GM23248 (cell line): ENCODE data around the gene NRP1.

Experiments
- EZH2 ChIP-seq: fragments of 200-600 bp; sonication (generic); IDR thresholded peaks from 2 replicates; pipeline ENCODE4 v1.6.1; 2018; ENCODE audit warnings: antibody characterized with exemption, mild to moderate bottlenecking; ENCODE audit not compliant: insufficient read depth, poor library complexity, severe bottlenecking
- EZH2phosphoT487 ChIP-seq: fragments of 200-600 bp; sonication (generic); IDR thresholded peaks from 2 replicates; pipeline ENCODE4 v1.6.1; 2018; ENCODE audit warnings: antibody characterized with exemption, moderate library complexity, mild to moderate bottlenecking, low read depth; ENCODE audit not compliant: insufficient read depth

- TF ChIP-seq EZH2 (no peak), EZH2phosphoT487 (no peak)
Observed at GRCh38 chr10:33382216-33382600, 47.7 kb upstream of the NRP1 start.
